ENCODE data around the gene ONECUT3.

- TF ChIP-seq CTCF (IDR thresholded peaks at IDR 0.05) (no peak), EZH2 (IDR thresholded peaks at IDR 0.05) (no peak)
Measured at GRCh38 chr19:1760020-1760419, 6.7 kb downstream of the ONECUT3 start.
